Right lobe of liver (tissue), 4 donors: ENCODE measurements around the gene NMUR2.

ENCODE experiments used
- POLR2A ChIP-seq: fragments of 450-650 bp; IDR thresholded peaks from one replicate; pipeline ENCODE4 v1.6.1; 2017; ENCODE audit warnings: antibody characterized with exemption, mild to moderate bottlenecking
- TF ChIP-seq, protein P1 (sequence below), 4 donors: fragments of 200-600 bp in 3 of 4; fragments of 450-650 bp in 1 of 4; IDR thresholded peaks; one replicate each; pipeline versions ENCODE4 v1.5.1 to v1.8.0; 2016 to 2022; ENCODE audit warnings: antibody characterized with exemption in 4 of 4, mild to moderate bottlenecking in 2 of 4
- donor health status: DM: no; HTN: no; CAD: no.
- donor health status: DM: no; HTN: no; CAD: no.
- donor health status: DM: no; HTN: yes; CAD: no.

DNA sequence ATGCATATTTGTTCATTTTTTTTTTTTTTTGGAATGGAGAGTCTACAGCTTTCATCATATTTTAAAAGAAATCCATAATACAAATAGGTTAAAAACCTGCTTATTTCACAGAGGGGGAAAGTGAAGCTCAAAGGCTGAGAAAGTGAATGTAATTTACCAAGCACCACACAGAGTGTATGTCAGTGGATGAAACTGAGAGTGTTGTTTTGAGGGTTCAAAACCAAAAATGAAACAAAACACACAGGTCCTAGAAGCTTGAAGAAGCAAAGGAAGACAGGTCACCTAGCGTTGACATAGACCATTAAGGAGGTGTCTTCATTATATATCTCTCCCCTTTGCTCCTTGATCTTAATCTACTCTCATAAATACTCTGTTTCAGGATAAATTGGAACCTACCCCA, 7.5 kb downstream of the NMUR2 start:
- TF ChIP-seq, protein P1, sequence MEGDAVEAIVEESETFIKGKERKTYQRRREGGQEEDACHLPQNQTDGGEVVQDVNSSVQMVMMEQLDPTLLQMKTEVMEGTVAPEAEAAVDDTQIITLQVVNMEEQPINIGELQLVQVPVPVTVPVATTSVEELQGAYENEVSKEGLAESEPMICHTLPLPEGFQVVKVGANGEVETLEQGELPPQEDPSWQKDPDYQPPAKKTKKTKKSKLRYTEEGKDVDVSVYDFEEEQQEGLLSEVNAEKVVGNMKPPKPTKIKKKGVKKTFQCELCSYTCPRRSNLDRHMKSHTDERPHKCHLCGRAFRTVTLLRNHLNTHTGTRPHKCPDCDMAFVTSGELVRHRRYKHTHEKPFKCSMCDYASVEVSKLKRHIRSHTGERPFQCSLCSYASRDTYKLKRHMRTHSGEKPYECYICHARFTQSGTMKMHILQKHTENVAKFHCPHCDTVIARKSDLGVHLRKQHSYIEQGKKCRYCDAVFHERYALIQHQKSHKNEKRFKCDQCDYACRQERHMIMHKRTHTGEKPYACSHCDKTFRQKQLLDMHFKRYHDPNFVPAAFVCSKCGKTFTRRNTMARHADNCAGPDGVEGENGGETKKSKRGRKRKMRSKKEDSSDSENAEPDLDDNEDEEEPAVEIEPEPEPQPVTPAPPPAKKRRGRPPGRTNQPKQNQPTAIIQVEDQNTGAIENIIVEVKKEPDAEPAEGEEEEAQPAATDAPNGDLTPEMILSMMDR (IDR thresholded peaks at IDR 0.05), result no peak
- TF ChIP-seq POLR2A, result no peak
